ENCODE results near the gene APOLD1.
"Not testable (repeated sequence)": the region's sequence is repeated elsewhere in the genome, so short reads cannot be mapped to it uniquely, and the experiment has no call there.

Gene APOLD1, protein sequence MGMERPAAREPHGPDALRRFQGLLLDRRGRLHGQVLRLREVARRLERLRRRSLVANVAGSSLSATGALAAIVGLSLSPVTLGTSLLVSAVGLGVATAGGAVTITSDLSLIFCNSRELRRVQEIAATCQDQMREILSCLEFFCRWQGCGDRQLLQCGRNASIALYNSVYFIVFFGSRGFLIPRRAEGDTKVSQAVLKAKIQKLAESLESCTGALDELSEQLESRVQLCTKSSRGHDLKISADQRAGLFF

GRCh38 chr12:12784911-12785814, at the start of gene APOLD1:
TSS of gene APOLD1 (plus strand) at chr12:12785659. CDS start at chr12:12785692, 33 bp downstream.
- peak; percentile 20 for DNase-seq

DNA sequence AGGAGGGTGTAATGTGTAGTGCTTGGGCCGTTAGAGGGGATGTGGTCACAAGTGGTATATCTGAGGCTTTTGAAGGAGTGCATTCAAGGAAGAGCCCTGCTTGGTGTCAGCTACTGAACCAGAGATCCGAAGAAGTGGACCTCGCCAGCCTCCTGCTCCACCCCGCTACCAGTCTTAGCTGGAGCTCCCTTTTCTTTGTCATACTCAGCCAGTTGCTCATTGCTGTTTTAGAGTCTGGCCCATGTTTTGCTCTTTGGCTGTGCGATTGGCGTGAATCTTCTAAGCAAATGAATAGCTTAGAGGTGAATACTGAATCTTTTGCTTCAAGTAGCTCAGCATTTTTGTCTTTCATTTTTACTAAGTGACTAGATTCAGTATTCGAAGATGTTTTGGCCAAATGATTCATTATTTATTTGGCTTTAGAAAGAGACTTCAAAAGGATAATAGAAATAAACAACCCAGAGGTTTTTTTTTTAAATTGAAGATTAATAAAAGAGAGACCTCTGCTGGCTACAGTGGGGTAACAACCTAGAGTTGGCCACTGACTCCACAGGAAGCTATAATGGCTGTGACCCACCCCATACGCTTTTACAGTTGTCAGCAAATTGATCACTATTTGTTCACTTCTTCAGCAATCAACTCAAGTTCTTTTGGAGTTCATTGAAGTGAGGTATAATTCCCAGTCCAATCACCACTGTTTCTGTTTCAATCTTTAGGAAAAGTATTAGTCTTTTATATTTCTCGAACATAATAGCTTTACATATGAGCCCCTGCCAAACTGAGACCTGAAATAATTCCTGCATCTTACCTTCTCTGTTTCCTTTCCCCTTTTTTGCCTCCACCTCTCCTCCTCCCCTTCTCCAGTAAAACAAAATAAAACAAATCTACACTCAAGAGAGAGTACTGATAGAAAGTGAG, 48.4 kb upstream of the APOLD1 start:
- peak; percentile 59 for DNase-seq

DNA sequence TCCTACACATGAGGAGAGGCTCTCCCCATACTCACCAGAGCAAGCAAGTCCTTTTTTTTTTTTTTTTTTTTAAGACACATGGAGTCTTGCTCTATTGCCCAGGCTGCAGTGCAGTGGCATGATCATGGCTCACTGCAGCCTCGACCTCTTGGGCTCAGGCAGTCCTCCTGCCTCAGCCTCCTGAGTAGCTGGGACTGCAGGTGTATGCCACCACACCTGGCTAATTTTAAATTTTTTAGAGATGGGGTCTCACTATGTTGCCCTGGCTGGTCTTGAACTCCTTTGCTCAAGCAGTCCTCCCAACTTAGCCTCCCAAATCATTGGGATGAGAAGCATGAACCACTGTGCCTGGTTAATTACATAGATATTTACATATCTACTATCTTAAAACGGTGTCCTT, 47.3 kb upstream of the APOLD1 start:
- not testable (repeated sequence) for DNase-seq

DNA sequence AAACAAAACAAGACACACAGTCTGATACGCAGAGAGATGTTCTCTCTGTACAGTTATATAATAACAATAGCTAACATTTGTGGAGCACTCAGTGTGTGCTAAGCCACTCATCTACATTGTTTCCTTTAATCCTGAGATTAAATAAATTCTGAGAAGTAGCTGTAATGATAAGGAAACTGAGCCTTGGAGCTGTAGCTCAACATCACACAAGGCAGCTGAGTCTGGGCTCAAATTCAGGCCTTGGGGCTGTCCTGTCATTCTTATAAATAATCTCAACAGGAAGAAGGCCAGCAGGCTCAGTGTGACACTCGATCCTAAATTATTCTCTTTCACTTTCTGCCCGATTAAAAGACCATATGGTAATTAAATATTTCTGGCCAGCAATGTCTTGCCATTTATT, 43.8 kb upstream of the APOLD1 start:
- DNase-seq = no peak

DNA sequence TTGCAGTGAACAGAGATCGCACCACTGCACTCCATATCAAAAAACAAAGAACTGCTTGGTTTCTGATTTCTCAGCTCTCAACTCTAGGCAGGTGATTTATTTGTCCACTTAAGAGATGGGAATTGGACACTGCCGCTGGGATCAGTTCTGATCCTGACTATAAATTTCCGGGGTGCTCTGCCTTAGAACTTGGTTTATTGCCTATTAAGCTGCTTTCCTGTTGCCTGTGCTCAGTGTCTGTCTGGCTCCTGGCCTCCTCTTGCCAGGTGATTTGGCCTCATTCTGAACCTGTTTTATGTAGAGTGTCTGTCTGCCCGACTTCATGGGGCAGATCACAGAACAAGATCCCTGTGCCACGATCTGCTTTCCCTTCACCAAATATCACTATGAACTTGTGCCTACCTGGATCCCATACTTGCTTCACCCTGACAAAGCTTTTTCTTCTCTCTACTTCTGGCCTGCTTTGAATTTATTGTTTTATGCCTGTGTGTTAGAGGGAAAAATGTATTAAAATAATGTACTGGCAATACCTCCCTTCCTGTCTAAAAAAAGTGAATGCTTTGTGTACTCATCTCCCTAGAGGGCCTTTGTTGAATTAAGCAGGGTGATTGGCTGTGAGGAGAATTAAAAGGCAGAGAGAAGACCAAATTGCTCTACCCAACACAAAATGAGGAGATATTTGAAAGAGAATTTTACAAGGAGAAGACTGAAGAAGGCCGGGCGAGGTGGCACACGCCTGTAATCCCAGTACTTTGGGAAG, 40.7 kb upstream of the APOLD1 start:
- no peak for DNase-seq

GRCh38 chr12:12745576-12746211, 39.8 kb upstream of the APOLD1 start:
- no peak for DNase-seq

DNA sequence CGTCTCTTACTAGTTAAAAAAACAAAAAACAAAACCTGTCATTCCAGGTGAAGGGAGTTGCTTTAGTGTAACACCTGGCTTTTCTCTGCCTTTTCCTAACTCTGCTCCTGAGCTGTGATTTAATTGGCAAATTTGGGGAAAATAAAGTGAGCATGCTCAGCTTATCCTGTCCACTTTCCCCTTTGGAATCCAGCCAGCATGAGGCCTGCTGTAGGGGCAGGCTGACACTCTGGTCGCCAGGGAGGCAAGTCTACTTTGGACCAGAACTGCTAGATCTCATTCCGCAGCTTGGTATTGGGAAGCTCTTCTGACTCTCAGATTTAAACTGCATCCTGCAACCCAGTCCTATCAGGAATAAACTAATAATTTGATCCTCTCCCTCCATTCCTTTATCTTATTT, 38.2 kb upstream of the APOLD1 start:
- no peak for DNase-seq

GRCh38 chr12:12748044-12748443, 37.4 kb upstream of the APOLD1 start:
- DNase-seq = no peak

GRCh38 chr12:12749433-12749832, 36.0 kb upstream of the APOLD1 start:
- no peak for DNase-seq

GRCh38 chr12:12755923-12756322, 29.5 kb upstream of the APOLD1 start:
- no peak for DNase-seq

GRCh38 chr12:12757121-12757520, 28.3 kb upstream of the APOLD1 start:
- DNase-seq = no peak

- no peak for DNase-seq
Measured at GRCh38 chr12:12759234-12759915, 26.1 kb upstream of the APOLD1 start.

DNA sequence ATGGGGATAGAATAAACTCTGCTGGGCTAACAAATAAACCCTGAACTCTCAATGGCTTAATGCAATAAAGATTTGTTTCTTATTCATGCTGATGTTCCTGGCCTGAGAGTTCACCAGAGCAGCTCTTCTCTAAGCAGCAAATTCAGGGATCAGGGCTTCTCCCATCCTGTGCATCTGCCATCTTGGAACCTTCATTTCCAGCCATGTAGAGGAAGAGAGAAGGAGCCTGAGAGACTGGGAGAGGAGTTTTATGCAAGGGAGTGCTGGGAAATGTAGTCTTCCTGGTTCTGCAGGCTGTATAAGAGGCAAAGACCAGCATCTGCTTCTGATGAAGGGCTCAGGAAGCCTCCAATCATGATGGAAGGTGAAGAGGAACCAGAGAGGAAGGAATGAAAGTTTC, 20.6 kb upstream of the APOLD1 start:
- DNase-seq = no peak

DNA sequence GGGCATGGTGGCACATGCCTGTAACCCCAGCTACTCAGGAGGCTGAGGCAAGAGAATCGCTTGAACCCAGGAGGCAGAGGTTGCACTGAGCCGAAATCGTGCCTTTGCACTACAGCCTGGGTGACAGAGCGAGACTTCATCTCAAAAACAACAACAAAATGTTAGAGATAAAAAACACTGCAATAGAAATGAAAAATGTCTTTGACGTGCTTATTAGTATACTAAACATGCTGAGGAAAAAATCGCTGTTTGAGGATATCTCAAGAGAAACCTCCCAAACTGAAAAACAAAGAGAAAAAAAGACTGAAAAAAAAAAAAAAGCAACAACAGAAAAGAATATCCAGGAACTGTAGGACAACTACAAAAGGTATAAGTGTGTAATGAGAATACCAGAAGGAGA, 15.2 kb upstream of the APOLD1 start:
- no peak for DNase-seq

GRCh38 chr12:12774791-12775190, 10.7 kb upstream of the APOLD1 start:
- no peak for DNase-seq

GRCh38 chr12:12776261-12776660, 9.2 kb upstream of the APOLD1 start:
- no peak for DNase-seq

DNA sequence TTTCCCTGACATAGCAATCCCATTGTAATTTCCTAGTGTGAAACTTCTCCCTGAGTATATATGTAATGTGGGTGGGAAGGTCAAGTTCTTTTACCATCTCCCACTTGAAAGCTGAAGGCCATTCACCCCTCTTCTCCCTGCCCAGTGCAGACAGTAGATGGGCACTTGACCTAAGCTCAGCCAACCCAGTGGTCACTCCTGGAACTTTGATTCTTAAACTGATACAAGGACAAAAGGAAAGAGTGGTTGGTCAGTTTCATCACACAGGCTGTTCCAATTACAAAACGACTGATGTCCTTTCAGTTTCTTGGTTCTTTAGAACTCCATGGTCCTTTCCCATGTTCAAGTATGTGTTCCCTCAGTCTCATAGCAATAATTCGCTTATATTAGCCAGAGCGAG, 8.4 kb upstream of the APOLD1 start:
- DNase-seq = no peak

- no peak for DNase-seq
Measured at GRCh38 chr12:12779007-12779406, 6.5 kb upstream of the APOLD1 start.

DNA sequence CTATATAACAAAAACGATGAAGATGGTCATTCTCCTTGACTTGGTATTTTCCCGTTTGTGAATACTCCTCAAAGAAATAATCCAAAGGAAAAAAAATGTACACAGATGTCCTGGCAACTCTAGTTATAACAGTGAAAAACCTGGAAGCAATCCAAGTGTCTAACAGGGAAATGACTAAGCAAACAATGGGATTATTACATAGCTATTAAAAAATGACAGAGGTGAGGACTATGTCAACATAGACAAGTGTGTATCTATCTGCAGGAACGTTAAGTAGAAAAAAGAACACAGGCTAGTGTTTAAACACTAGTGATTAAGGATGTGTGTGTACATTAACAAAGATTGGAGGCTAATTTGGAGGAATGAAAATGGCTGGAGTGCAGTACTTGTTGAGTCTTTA, 5.9 kb upstream of the APOLD1 start:
- no peak for DNase-seq

DNA sequence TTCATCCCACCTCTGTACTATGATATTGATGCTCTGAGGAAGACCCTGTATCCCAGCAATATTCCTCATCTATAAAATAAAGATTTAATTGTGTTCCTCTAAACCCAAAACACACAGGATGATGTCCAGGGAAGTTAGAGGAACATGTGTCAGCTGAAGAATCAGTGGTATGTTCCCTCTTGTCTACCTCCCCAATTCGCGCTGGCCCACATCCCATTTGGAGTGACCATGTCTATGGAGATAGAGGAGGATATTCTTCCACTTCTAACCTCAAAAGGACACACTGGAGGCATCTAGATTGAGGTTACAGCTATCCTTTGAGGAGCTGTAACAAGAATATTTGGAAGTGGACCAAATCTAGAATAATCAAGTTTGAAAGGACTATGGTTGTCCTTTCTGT, 1.3 kb upstream of the APOLD1 start:
- DNase-seq = no peak

GRCh38 chr12:12786351-12786705, 869 bp downstream of the APOLD1 start:
- no peak for DNase-seq
